D341Med (cell line): ENCODE data around the gene SF3B2.
"Not testable (repeated sequence)": the region's sequence is repeated elsewhere in the genome, so short reads cannot be mapped to it uniquely, and the experiment has no call there.

Experiments
- DNase-seq: peaks from one replicate; pipeline ENCODE4 v3.0.0; 2012; ENCODE audit warnings: low spot score

SF3B2 gene

DNA sequence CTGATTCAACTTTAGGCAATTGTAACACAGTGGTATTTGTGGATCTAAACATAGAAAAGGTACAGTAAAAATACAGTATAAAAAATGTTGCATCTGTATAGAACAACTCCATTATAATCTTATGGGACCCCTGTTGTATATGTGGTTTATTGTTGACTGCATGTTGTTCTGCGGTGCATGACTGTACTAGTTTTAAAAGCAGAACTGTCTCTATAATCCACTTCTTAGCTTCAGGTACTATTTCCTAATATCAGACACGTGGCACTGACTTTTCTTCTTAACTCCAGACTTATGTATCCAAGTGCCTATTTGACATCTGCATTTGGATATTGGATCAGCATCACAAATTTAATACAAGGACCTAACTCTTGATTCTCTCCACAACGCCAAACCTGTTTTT is 59.0 kb downstream of the SF3B2 start:
- DNase-seq, result no peak

GRCh38 chr11:66112041-66112491 is 59.9 kb downstream of the SF3B2 start:
- no peak for DNase-seq

GRCh38 chr11:66112601-66113499 is 60.7 kb downstream of the SF3B2 start:
- no peak for DNase-seq

DNA sequence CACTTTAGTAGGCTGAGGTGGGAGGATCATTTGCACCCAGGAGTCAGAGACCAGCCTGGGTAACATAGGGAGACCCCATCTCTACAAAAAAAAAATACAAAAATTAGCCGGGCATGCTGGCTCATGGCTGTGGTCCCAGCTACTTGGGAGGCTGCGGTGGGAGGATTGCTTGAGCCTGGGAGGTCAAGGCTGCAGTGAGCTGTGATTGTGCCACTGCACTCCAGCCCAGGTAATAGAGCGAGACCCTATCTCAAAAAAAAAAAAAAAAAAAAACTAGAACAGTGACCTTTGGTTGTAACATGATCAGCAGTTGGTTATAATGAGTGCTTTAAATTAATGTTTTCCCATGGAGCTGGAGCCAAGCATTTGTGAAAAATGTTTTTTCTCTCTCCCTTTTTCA is 62.8 kb downstream of the SF3B2 start:
- not testable (repeated sequence) for DNase-seq

GRCh38 chr11:66115638-66116301 is 63.6 kb downstream of the SF3B2 start:
- DNase-seq, result no peak

DNA sequence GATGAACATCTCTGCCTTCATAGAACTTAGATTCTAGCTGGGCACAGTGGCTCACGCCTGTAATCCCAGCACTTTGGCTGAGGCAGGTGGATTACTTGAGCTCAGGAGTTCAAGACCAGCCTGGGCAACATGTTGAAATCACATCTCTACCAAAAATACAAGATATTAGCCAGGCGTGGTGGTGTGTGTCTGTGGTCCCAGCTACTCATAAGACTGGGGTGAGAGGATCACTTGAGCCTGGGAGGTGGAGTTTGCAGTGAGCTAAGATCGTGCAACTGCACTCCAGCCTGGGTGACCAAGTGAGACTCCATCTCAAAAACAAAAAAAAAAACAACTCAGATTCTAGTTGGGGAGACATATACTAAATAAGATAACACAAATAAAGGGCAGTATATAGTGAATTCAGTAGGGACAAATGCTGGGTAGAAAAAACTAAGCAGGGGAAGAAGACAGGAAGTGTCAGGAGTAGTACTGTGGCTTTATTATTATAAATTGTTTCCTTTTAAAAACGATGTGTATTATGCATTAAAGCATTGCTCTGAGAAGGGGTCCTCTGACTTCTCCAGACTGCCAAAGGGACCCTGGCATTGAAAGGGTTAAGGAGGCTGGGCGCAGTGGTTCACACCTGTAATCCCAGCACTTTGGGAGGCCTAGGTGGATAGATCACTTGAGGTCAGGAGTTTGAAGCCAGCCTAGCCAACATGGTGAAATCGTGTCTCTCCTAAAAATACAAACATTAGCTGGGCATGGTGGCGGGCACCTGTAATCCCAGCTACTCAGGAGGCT is 64.6 kb downstream of the SF3B2 start:
- no peak for DNase-seq

DNA sequence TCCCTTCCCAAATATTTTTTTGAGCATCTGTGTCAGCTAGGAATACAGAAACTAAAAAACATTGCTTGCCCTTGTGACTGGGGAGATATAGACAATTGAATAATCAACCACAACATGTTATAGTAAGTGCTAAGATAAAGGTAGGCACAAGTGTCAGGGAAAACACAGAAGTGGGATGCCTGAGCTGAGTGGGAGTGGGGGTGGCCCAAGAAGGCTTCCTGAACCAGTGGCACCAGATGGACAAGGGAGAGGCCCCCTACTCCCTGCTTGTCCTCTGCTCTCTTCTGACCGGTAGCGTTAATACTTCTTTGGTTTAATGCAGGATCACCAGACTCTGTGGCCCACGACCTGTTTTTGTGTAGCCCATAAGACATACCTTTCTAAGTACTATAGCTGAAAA is 66.7 kb downstream of the SF3B2 start:
- no peak for DNase-seq
